ENCODE measurements around the gene UTF1. TPM values are rescaled to one million over a fixed set of nuclear protein-coding genes. Genes with fewer than 3 reads are reported as not detected.

Gene UTF1, protein sequence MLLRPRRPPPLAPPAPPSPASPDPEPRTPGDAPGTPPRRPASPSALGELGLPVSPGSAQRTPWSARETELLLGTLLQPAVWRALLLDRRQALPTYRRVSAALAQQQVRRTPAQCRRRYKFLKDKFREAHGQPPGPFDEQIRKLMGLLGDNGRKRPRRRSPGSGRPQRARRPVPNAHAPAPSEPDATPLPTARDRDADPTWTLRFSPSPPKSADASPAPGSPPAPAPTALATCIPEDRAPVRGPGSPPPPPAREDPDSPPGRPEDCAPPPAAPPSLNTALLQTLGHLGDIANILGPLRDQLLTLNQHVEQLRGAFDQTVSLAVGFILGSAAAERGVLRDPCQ
- 0.04 TPM for polyA plus RNA-seq (2013)

DNA sequence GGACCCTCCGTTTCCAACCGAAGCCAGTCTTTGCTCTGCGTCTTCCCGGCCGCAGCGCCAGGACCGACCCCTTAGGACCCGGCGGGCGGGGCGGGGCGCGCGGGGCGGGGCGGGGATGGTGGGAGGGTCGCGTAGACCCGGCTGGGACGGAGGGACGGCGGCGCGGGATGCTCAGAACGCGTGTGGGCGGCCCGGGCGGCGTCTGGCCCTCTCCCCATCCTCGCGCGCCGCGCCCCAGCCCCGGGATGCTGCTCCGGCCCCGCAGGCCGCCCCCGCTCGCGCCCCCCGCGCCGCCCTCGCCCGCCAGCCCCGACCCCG is at the start of gene UTF1:
UTF1 (plus strand) TSS at position 174 of the 318 bp plus-strand sequence; CDS start at position 246, 72 bp downstream.
- Histone ChIP-seq H3K36me3 (ENCODE audit: control insufficient read depth in 4 of 4, insufficient read depth in 4 of 4, low read length in 3 of 4) (no peaks in the 10 kb centered on the region), H3K4me3 (ENCODE audit: control insufficient read depth in 1 of 7, extremely low read depth in 1 of 7, insufficient read depth in 4 of 7, low read depth in 2 of 7, low read length in 6 of 7) (peak within 1 kb of the TSS in 3 of 7 experiments; percentile 19 to 48 (median 23)), H3K9me3 (ENCODE audit: control extremely low read depth in 1 of 5, control insufficient read depth in 4 of 5, insufficient read depth in 2 of 5, low read depth in 1 of 5, low read length in 4 of 5) (no peaks in the 10 kb centered on the region), H3K4me1 (ENCODE audit: control extremely low read depth in 1 of 4, control insufficient read depth in 4 of 4, insufficient read depth in 4 of 4, low read length in 3 of 4) (peaks cover 0 to 32% (median 15%) of the 10 kb centered on the region in 4 experiments), H3K27me3 (replicated peaks in 2 of 5; ENCODE audit: control insufficient read depth in 4 of 5, insufficient read depth in 5 of 5, low read length in 4 of 5) (peaks cover 0 to 91% (median 25%) of the 10 kb centered on the region in 5 experiments), H3K27ac (ENCODE audit: insufficient read depth in 1 of 2, low read depth in 1 of 2, low read length in 2 of 2, poor library complexity in 1 of 2, severe bottlenecking in 2 of 2) (no peak within 1 kb of the TSS)
- 2% methylated on average over 25 of the region's 49 CpGs for WGBS (ENCODE audit: insufficient coverage)
- CTCF ChIA-PET: no interaction called here
- POLR2A ChIA-PET: no interaction called here
- DNase-seq: no peak

DNA sequence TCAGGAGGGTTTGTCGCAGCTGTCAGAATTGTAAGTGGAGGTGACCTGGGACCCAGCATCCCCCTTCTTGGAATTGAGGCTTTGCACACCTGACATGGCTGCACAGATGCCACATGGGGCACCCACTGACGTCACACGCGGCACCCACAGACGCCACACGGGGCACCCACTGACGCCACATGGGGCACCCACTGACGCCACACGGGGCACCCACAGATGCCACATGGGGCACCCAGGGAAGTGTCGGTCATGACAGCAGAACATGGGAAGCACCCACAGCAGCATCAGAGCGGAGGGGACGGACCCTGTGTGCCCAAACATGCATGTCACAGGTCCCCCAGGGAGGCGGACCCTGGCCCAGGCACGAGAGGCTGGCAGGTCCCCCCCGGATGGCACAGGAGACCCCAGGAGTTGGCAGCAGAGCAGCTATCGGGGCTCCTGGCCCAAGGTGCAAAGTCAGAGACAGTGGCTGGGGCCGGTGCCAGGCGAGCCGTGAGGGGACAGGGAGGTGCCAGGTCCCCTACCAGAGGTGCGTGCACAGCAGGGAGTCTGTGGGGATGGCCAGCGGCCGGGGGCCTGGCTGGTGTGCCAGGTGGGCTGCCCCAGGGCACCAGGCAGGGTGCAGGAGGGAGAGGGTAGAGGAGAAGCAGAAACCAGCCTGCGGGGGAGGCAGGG is 48.9 kb upstream of the UTF1 start:
- ChIA-PET CTCF (no interaction called here), POLR2A (no interaction called here)
- H3K4me3 ChIP-seq (ENCODE audit: control insufficient read depth in 1 of 7, extremely low read depth in 1 of 7, insufficient read depth in 4 of 7, low read depth in 2 of 7, low read length in 6 of 7): no peak overlapping the region
- no peak for DNase-seq
- WGBS (ENCODE audit: insufficient coverage): 96% methylated on average over 23 of the region's 23 CpGs
- no peaks in the 10 kb centered on the region for H3K4me1 ChIP-seq (ENCODE audit: control extremely low read depth in 1 of 4, control insufficient read depth in 4 of 4, insufficient read depth in 4 of 4, low read length in 3 of 4)
- H3K27me3 ChIP-seq (replicated peaks in 2 of 5; ENCODE audit: control insufficient read depth in 4 of 5, insufficient read depth in 5 of 5, low read length in 4 of 5): peaks cover 0 to 10% (median 0%) of the 10 kb centered on the region in 5 experiments
- H3K27ac ChIP-seq (ENCODE audit: insufficient read depth in 1 of 2, low read depth in 1 of 2, low read length in 2 of 2, poor library complexity in 1 of 2, severe bottlenecking in 2 of 2): no peak overlapping the region
- H3K36me3 ChIP-seq (ENCODE audit: control insufficient read depth in 4 of 4, insufficient read depth in 4 of 4, low read length in 3 of 4): no peaks in the 10 kb centered on the region
- peaks cover 0 to 9% (median 2%) of the 10 kb centered on the region in 5 experiments for H3K9me3 ChIP-seq (ENCODE audit: control extremely low read depth in 1 of 5, control insufficient read depth in 4 of 5, insufficient read depth in 2 of 5, low read depth in 1 of 5, low read length in 4 of 5)

DNA sequence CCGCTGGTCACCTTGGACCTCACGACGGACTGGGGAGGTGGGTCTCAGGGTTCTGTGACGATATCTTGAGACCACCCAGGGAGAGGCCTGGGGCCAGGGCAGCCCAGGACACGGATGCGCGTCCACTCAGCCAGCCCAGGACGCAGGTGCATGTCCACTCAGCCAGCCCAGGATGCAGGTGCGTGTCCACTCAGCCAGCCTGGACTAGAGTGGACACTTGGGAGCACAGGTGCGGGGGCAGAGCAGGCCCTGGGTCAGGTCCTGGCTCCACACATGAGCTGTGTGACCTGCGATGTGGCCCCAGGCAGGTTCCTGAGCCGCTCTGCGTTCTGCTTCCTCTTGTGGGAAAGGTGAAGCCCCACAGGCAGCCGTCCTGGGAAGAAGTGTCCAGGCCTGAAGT is 47.8 kb upstream of the UTF1 start:
- Histone ChIP-seq H3K4me3 (ENCODE audit: control insufficient read depth in 1 of 7, extremely low read depth in 1 of 7, insufficient read depth in 4 of 7, low read depth in 2 of 7, low read length in 6 of 7) (no peak overlapping the region), H3K4me1 (ENCODE audit: control extremely low read depth in 1 of 4, control insufficient read depth in 4 of 4, insufficient read depth in 4 of 4, low read length in 3 of 4) (no peaks in the 10 kb centered on the region), H3K9me3 (ENCODE audit: control extremely low read depth in 1 of 5, control insufficient read depth in 4 of 5, insufficient read depth in 2 of 5, low read depth in 1 of 5, low read length in 4 of 5) (peaks cover 0 to 8% (median 2%) of the 10 kb centered on the region in 5 experiments), H3K36me3 (ENCODE audit: control insufficient read depth in 4 of 4, insufficient read depth in 4 of 4, low read length in 3 of 4) (no peaks in the 10 kb centered on the region), H3K27me3 (replicated peaks in 2 of 5; ENCODE audit: control insufficient read depth in 4 of 5, insufficient read depth in 5 of 5, low read length in 4 of 5) (peaks cover 0 to 6% (median 0%) of the 10 kb centered on the region in 5 experiments), H3K27ac (ENCODE audit: insufficient read depth in 1 of 2, low read depth in 1 of 2, low read length in 2 of 2, poor library complexity in 1 of 2, severe bottlenecking in 2 of 2) (no peak overlapping the region)
- no peak for DNase-seq
- CTCF ChIA-PET: no interaction called here
- WGBS (ENCODE audit: insufficient coverage): 88% methylated on average over 13 of the region's 14 CpGs
- POLR2A ChIA-PET: no interaction called here

DNA sequence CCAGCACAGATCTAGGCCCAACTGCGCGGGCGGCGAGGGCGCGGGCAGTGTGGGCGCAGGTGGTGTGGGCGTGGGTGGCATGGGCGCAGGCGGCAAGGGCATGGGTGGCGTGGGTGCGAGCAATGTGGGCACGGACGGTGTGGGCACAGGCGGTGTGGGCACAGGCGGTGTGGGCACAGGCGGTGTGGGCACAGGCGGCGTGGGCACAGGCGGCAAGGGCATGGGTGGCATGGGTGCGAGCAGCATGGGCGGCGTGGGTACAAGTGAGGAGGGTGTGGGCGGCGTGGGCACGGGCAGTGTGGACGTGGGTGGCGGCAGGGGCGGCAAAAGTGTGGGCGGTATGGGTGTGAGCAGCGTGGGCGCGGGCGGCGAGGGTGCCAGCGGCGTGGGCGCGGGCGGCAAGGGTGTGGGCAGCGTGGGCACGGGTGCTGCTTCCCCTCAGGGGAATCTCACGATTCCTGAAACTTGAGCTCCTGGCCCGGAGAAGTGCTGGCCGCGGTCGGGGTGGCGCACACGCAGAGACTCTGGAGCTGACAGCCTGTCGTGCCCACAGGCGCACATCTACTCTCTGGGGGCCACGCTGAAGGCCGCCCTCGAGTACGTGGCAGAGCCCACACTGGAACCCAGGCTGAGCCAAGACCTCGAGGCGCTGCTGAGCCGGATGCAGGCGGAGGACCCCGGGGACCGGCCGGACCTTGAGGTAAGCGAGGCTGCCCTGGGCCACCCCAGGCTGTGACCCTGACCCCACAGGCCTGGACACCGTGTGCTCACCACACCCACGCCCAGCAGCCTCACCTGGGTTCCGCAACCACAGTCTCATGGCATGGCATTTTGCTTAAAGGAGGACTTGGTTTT is 47.0 kb upstream of the UTF1 start:
- 94% methylated on average over 58 of the region's 66 CpGs for WGBS (ENCODE audit: insufficient coverage)
- no peak for DNase-seq
- Histone ChIP-seq H3K9me3 (ENCODE audit: control extremely low read depth in 1 of 5, control insufficient read depth in 4 of 5, insufficient read depth in 2 of 5, low read depth in 1 of 5, low read length in 4 of 5) (peaks cover 0 to under 1% (median 0%) of the 10 kb centered on the region in 5 experiments), H3K27me3 (replicated peaks in 2 of 5; ENCODE audit: control insufficient read depth in 4 of 5, insufficient read depth in 5 of 5, low read length in 4 of 5) (peaks cover 0 to 6% (median 0%) of the 10 kb centered on the region in 5 experiments), H3K4me1 (ENCODE audit: control extremely low read depth in 1 of 4, control insufficient read depth in 4 of 4, insufficient read depth in 4 of 4, low read length in 3 of 4) (no peaks in the 10 kb centered on the region), H3K27ac (ENCODE audit: insufficient read depth in 1 of 2, low read depth in 1 of 2, low read length in 2 of 2, poor library complexity in 1 of 2, severe bottlenecking in 2 of 2) (no peak overlapping the region), H3K36me3 (ENCODE audit: control insufficient read depth in 4 of 4, insufficient read depth in 4 of 4, low read length in 3 of 4) (no peaks in the 10 kb centered on the region), H3K4me3 (ENCODE audit: control insufficient read depth in 1 of 7, extremely low read depth in 1 of 7, insufficient read depth in 4 of 7, low read depth in 2 of 7, low read length in 6 of 7) (no peak overlapping the region)
- ChIA-PET POLR2A (no interaction called here), CTCF (no interaction called here)

DNA sequence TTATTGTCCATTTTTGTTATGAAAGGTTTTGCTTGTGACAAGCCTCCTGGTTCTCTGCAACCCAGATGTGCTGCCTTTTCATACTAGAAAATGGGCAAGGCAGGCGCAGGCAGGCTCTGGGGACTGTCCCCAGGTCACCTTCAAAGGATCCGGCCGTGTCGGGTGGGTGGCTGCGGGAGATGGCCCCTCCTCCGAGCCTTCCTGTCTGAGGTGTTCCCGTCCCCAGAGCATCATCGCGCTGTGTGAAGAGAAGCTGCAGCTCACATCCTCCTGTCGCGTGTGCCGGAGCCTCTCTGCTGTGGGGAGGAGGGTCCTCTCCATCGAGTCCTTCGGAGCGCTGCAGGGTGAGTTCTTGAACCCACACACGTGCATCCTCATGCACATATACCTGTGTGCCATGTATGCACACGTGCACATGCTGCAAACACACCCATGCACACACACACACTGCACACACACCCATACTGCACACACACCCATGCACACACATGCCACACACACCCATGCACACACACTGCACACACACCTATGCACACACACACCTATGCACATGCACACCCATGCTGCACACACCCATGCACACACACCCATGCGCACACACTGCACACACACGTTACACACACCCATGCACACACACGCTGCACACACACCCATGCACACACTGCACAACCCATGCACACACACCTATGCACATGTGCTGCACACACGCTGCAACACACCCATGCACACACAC is 46.2 kb upstream of the UTF1 start:
- no peaks in the 10 kb centered on the region for H3K9me3 ChIP-seq (ENCODE audit: control extremely low read depth in 1 of 5, control insufficient read depth in 4 of 5, insufficient read depth in 2 of 5, low read depth in 1 of 5, low read length in 4 of 5)
- H3K4me1 ChIP-seq (ENCODE audit: control extremely low read depth in 1 of 4, control insufficient read depth in 4 of 4, insufficient read depth in 4 of 4, low read length in 3 of 4): no peaks in the 10 kb centered on the region
- no peak for DNase-seq
- WGBS (ENCODE audit: insufficient coverage): 91% methylated on average over 13 of the region's 21 CpGs
- no peak overlapping the region for H3K4me3 ChIP-seq (ENCODE audit: control insufficient read depth in 1 of 7, extremely low read depth in 1 of 7, insufficient read depth in 4 of 7, low read depth in 2 of 7, low read length in 6 of 7)
- H3K27me3 ChIP-seq (replicated peaks in 2 of 5; ENCODE audit: control insufficient read depth in 4 of 5, insufficient read depth in 5 of 5, low read length in 4 of 5): peaks cover 0 to 6% (median 0%) of the 10 kb centered on the region in 5 experiments
- H3K36me3 ChIP-seq (ENCODE audit: control insufficient read depth in 4 of 4, insufficient read depth in 4 of 4, low read length in 3 of 4): no peaks in the 10 kb centered on the region
- CTCF ChIA-PET: no interaction called here
- POLR2A ChIA-PET: no interaction called here
- H3K27ac ChIP-seq (ENCODE audit: insufficient read depth in 1 of 2, low read depth in 1 of 2, low read length in 2 of 2, poor library complexity in 1 of 2, severe bottlenecking in 2 of 2): no peak overlapping the region

DNA sequence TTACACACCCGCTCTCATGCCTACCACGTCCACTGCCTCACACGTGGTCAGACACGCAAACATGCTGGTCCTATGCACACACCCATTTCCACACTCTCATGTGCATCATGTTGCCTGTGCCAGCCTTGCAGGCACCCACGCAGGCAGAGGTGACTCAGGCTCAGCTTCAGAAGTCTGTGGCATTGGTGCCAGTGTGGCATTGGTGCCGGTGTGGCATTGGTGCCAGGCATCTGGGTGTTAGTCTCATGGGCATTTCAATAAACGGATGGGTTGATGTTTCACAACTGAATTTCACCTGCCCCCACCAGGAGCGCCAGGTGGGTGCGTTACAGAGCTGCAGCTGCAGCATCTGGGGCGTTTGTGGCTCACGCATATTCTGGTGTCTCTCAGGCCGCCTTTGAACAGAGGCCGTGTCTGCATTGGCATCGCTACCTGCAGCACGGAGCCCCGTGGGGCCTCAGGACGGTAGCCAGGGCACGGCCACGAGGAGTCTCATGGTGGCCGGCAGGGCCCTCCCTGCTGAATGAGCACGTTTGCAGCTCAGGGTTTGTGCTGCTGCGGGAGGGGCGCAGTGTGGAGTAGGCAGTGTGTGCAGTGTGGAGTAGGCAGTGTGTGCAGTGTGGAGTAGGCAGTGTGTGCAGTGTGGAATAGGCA is 45.3 kb upstream of the UTF1 start:
- Histone ChIP-seq H3K27ac (ENCODE audit: insufficient read depth in 1 of 2, low read depth in 1 of 2, low read length in 2 of 2, poor library complexity in 1 of 2, severe bottlenecking in 2 of 2) (no peak overlapping the region), H3K27me3 (replicated peaks in 2 of 5; ENCODE audit: control insufficient read depth in 4 of 5, insufficient read depth in 5 of 5, low read length in 4 of 5) (peaks cover 0 to 6% (median 0%) of the 10 kb centered on the region in 5 experiments), H3K9me3 (ENCODE audit: control extremely low read depth in 1 of 5, control insufficient read depth in 4 of 5, insufficient read depth in 2 of 5, low read depth in 1 of 5, low read length in 4 of 5) (no peaks in the 10 kb centered on the region), H3K36me3 (ENCODE audit: control insufficient read depth in 4 of 4, insufficient read depth in 4 of 4, low read length in 3 of 4) (no peaks in the 10 kb centered on the region), H3K4me3 (ENCODE audit: control insufficient read depth in 1 of 7, extremely low read depth in 1 of 7, insufficient read depth in 4 of 7, low read depth in 2 of 7, low read length in 6 of 7) (no peak overlapping the region), H3K4me1 (ENCODE audit: control extremely low read depth in 1 of 4, control insufficient read depth in 4 of 4, insufficient read depth in 4 of 4, low read length in 3 of 4) (no peaks in the 10 kb centered on the region)
- DNase-seq: no peak
- WGBS (ENCODE audit: insufficient coverage): 94% methylated on average over 16 of the region's 23 CpGs
- ChIA-PET CTCF (no interaction called here), POLR2A (no interaction called here)
